ENCODE measurements around the gene GGA1.

The GGA1 gene

DNA sequence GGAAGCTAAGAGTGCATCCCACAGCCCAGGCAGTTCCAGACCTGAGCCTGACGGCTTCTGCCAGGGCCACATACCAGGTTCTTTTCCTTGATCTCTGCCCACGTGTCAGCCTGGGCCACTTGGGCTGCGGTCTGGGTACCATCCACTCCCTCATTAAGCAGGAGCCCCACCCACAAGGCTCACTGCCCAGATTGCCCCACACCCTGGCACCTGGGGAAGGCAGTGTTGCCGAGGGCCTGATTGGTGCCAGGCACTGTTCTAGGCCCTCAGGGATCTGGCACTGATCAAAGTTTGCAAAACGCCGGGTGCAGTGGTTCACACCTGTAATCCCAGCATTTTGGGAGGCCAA is 15.4 kb downstream of the GGA1 start:
- no peak overlapping the region for H3K4me3 ChIP-seq (ENCODE audit: low read depth, low read length)
- no peak for DNase-seq (ENCODE audit: low read depth)
- TF ChIP-seq, protein P1, sequence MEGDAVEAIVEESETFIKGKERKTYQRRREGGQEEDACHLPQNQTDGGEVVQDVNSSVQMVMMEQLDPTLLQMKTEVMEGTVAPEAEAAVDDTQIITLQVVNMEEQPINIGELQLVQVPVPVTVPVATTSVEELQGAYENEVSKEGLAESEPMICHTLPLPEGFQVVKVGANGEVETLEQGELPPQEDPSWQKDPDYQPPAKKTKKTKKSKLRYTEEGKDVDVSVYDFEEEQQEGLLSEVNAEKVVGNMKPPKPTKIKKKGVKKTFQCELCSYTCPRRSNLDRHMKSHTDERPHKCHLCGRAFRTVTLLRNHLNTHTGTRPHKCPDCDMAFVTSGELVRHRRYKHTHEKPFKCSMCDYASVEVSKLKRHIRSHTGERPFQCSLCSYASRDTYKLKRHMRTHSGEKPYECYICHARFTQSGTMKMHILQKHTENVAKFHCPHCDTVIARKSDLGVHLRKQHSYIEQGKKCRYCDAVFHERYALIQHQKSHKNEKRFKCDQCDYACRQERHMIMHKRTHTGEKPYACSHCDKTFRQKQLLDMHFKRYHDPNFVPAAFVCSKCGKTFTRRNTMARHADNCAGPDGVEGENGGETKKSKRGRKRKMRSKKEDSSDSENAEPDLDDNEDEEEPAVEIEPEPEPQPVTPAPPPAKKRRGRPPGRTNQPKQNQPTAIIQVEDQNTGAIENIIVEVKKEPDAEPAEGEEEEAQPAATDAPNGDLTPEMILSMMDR (IDR thresholded peaks at IDR 0.05; ENCODE audit: low read depth, low read length, missing control alignments): no peak
- in situ Hi-C loops (cut with HindIII; ENCODE audit: low sequenced_read_pairs): no loop called here

DNA sequence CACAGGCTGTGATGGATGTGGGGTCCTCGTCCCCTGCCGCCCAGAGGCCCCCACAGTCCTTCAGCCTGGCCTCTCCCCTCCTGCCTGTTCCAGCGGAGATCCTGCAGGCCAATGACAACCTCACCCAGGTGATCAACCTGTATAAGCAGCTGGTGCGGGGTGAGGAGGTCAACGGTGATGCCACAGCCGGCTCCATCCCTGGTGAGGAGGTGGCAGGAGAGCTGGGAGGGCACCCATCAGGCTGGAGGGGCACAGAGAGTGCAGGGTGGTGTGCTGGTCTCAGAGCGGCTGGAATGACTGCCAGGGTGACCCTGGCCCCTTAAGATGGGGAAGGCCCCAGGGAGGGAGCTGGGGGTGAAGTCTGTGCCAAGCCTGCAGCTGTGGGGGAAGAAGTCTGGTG is 16.2 kb downstream of the GGA1 start:
- no peak for DNase-seq (ENCODE audit: low read depth)
- no peak overlapping the region for H3K4me3 ChIP-seq (ENCODE audit: low read depth, low read length)
- TF ChIP-seq, protein P1 (IDR thresholded peaks at IDR 0.05; ENCODE audit: low read depth, low read length, missing control alignments): no peak
- in situ Hi-C loops (cut with HindIII; ENCODE audit: low sequenced_read_pairs): no loop called here

DNA sequence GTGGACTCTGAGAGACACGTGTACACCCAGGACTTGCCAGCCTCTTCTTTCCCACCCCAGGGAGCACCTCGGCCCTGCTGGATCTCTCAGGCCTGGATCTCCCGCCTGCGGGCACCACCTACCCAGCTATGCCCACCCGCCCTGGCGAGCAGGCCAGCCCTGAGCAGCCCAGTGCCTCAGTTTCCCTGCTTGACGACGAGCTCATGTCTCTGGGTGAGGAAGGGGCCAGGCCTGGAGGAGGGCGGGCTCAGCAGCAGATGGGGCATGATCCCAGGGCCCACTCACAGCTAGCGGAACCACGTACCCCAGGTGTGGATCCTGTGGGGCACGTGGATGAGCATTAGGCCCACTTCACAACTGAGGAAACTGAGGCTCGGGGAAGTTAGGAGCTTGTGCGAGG is 17.1 kb downstream of the GGA1 start:
- in situ Hi-C loops (cut with HindIII; ENCODE audit: low sequenced_read_pairs): no loop called here
- H3K4me3 ChIP-seq (ENCODE audit: low read depth, low read length): no peak overlapping the region
- DNase-seq (ENCODE audit: low read depth): no peak
- TF ChIP-seq, protein P1 (IDR thresholded peaks at IDR 0.05; ENCODE audit: low read depth, low read length, missing control alignments): no peak

DNA sequence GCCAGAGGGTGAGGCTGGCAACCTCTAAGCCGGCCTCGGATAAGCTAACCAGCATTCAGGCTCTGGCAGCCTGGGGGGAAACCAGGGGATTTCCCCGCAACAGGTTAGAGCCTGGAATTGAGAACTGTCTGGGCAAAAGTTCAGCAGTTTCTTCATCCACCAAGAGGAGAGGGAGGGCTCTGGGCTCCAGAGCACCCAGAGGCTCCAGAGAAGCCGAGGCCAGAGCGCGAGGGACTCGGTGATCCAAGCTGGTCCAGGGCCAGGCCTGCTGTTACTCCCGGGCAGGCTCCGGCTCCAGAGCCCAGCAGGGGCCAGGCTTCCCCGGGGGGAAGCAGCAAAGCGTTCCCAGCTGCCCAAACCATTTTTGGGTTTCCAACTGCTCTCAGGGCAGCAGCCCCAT is 17.5 kb downstream of the GGA1 start:
- peak; percentile 28 for DNase-seq (ENCODE audit: low read depth)
- TF ChIP-seq, protein P1 (IDR thresholded peaks at IDR 0.05; ENCODE audit: low read depth, low read length, missing control alignments): no peak
- in situ Hi-C loops (cut with HindIII; ENCODE audit: low sequenced_read_pairs): no loop called here
- no peak overlapping the region for H3K4me3 ChIP-seq (ENCODE audit: low read depth, low read length)

DNA sequence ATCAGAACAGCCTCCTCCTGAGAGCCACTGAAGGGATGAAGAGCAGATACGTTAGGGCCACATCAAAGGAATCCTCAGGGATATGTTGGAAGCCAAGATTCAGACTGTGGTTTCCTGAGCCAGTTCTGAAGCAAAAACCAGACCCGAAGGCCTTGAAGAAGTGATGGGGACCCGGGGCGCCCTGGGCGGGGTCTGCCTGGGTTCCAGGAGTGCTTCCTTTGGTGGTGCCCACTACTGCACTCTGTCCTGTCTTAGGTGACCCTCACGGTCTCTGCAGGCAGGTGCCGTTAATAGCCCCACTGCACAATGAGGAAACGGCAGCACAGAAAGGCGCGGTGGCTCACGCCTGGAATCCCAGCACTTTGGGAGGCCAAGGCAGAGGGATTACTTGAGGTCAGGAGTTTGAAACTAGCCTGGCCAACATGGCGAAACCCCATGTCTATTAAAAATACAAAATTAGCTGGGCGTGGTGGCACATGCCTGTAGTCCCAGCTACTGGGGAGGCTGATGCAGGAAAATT is 18.0 kb downstream of the GGA1 start:
- in situ Hi-C loops (cut with HindIII; ENCODE audit: low sequenced_read_pairs): no loop called here
- TF ChIP-seq, protein P1 (IDR thresholded peaks at IDR 0.05; ENCODE audit: low read depth, low read length, missing control alignments): no peak
- no peak for DNase-seq (ENCODE audit: low read depth)
- H3K4me3 ChIP-seq (ENCODE audit: low read depth, low read length): no peak overlapping the region

DNA sequence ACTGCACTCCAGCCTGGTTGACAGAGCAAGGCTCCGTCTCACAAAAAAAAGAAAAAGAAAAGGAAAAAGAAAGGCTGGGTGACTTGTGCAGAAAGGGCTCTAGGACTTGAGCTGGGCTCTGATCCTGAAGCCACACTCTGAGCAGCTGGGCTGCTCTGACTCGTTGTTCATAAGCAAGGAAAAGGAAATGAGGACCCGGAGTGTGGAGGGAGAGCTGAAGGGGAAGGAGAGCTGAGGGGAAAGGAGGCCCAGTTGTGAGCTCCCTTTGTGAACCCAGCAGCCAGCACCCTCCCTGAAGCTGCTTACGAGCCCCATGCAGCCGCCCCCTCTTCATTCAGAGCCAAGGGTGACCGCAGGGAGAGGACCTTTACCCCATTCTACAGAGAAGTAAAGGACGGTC is 18.5 kb downstream of the GGA1 start:
- TF ChIP-seq, protein P1 (IDR thresholded peaks at IDR 0.05; ENCODE audit: low read depth, low read length, missing control alignments): no peak
- DNase-seq (ENCODE audit: low read depth): no peak
- H3K4me3 ChIP-seq (ENCODE audit: low read depth, low read length): no peak overlapping the region
- in situ Hi-C loops (cut with HindIII; ENCODE audit: low sequenced_read_pairs): no loop called here

DNA sequence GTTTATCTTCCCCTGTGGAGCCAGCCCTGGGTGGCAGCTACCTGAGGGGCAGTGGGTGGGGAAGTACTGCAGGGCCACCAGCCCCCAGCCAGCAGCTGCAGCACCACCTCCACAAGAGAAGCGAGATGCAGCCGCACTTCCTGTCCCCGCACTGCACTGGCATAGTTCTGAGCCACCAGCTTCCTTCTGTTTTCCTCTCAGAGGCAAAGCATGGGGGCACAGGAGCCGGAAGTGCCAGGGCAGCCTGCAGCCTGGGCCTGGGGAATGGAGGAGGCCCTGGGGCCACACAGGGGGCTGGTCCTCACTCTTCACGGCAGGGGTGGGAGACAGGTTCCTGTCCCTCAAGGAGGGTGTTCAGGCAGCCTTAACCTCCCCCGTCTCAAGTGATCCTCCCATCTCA is 18.9 kb downstream of the GGA1 start:
- TF ChIP-seq, protein P1 (IDR thresholded peaks at IDR 0.05; ENCODE audit: low read depth, low read length, missing control alignments): no peak
- no peak for DNase-seq (ENCODE audit: low read depth)
- in situ Hi-C loops (cut with HindIII; ENCODE audit: low sequenced_read_pairs): no loop called here
- H3K4me3 ChIP-seq (ENCODE audit: low read depth, low read length): no peak overlapping the region

All from astrocyte of the cerebellum (primary cell).